ENCODE measurements around the gene RBM23. TPM values are rescaled to one million over a fixed set of nuclear protein-coding genes. Genes with fewer than 3 reads are reported as not detected.

Gene RBM23
- total RNA-seq, 4 donors from 2014 or later: 41.7 to 694 (median 368) TPM

DNA sequence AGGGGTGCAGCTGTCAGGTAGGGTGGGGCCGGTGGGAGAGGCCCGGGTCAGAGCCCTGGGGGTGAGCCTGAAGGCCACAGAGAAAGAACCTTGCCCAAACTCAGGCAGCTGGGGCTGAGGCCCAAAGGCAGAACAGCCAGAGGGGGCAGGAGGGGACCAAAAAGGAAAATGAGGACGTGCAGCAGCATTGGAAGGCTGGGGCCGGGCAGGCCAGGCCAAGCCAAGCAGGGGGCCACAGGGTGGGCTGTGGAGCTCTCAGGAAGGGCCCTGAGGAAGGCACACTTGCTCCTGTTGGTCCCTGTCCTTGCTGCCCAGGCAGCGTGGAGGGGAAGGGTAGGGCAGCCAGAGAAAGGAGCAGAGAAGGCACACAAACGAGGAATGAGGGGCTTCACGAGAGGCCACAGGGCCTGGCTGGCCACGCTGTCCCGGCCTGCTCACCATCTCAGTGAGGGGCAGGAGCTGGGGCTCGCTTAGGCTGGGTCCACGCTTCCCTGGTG lies 72.1 kb downstream of the RBM23 start:
- TF ChIP-seq, protein P1, sequence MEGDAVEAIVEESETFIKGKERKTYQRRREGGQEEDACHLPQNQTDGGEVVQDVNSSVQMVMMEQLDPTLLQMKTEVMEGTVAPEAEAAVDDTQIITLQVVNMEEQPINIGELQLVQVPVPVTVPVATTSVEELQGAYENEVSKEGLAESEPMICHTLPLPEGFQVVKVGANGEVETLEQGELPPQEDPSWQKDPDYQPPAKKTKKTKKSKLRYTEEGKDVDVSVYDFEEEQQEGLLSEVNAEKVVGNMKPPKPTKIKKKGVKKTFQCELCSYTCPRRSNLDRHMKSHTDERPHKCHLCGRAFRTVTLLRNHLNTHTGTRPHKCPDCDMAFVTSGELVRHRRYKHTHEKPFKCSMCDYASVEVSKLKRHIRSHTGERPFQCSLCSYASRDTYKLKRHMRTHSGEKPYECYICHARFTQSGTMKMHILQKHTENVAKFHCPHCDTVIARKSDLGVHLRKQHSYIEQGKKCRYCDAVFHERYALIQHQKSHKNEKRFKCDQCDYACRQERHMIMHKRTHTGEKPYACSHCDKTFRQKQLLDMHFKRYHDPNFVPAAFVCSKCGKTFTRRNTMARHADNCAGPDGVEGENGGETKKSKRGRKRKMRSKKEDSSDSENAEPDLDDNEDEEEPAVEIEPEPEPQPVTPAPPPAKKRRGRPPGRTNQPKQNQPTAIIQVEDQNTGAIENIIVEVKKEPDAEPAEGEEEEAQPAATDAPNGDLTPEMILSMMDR (IDR thresholded peaks at IDR 0.05; ENCODE audit: low read depth): no peak

DNA sequence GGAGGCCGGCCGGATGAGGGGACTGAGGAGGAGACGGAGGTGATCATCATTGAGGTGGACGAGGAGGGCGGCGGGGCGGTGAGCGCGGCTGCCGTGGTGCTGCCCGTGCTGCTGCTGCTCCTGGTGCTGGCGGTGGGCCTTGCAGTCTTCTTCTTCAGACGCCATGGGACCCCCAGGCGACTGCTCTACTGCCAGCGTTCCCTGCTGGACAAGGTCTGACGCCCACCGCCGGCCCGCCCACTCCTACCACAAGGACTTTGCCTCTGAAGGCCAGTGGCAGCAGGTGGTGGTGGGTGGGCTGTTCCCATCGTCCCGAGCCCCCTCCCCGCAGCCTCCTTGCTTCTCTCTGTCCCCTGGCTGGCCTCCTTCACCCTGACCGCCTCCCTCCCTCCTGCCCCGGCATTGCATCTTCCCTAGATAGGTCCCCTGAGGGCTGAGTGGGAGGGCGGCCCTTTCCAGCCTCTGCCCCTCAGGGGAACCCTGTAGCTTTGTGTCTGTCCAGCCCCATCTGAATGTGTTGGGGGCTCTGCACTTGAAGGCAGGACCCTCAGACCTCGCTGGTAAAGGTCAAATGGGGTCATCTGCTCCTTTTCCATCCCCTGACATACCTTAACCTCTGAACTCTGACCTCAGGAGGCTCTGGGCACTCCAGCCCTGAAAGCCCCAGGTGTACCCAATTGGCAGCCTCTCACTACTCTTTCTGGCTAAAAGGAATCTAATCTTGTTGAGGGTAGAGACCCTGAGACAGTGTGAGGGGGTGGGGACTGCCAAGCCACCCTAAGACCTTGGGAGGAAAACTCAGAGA lies 72.9 kb downstream of the RBM23 start:
- TF ChIP-seq, protein P1 (IDR thresholded peaks at IDR 0.05; ENCODE audit: low read depth): no peak

DNA sequence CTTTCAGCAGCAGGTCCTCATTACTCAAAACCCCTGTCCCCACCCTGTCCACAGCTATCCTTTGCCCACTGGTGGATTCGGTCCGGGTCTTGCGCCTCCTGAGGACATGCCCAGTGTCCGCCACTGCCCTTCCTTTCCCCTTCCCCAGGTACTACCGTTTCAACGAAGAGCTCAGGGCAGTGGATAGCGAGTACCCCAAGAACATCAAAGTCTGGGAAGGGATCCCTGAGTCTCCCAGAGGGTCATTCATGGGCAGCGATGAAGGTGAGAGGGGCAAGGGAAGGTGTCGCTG lies 73.9 kb downstream of the RBM23 start:
- TF ChIP-seq, protein P1 (IDR thresholded peaks at IDR 0.05; ENCODE audit: low read depth): no peak

DNA sequence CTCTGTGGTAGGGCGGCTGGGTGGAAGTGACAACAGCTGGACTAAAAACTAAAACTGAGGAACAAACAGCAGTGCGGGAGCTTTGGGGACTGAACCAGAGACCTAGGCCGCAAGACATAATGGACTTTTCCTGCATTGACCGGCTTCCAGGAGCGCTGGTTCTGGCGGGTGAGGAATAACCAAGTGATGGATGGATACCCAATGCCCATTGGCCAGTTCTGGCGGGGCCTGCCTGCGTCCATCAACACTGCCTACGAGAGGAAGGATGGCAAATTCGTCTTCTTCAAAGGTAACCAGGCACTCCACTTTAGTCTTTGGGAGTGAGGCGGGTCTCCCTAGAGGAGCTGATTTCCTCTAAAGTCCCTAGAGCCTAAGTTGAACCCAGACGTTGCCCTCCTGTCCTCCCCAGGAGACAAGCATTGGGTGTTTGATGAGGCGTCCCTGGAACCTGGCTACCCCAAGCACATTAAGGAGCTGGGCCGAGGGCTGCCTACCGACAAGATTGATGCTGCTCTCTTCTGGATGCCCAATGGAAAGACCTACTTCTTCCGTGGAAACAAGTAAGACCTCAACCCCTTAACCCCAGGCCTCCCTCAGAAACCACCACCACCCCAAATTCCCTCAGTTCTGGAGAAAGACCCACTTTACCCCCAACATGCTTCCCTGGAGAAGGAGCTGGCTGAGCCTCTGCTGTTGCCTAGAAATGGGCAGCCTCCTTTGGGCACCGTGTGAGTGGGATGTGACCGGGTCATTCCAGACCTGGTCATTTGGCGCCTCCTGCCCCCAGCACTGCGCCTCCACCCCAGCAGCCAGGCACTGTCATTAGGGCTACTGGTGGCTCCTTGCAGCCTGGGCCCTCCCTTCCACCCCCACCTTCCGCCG lies 74.5 kb downstream of the RBM23 start:
- TF ChIP-seq, protein P1 (IDR thresholded peaks at IDR 0.05; ENCODE audit: low read depth): no peak

Small RNA genes lying within 50 kb of the gene (small RNA-seq; reads per million reads assigned to genes)
- gene RF00019: 0.49 reads per million

Other genes starting within 250 kb of the RBM23 start
- gene OXA1L, start 152.5 kb downstream of the RBM23 start, total RNA-seq: 100 to 1,000 TPM in 1 of 4 donors, 10 to 100 TPM in 3; 81.9 to 102 (median 87.5) TPM
- 100 to 1,000 TPM in 1 of 4 donors, 10 to 100 TPM in 3; 11.7 to 136 (median 44.0) TPM for gene SLC7A7, start 103.7 kb downstream of the RBM23 start, total RNA-seq
- gene MRPL52, start 89.3 kb downstream of the RBM23 start, total RNA-seq: 10 to 100 TPM; 13.9 to 55.6 (median 31.2) TPM
- gene MMP14, start 82.6 kb downstream of the RBM23 start, total RNA-seq: 100 to 1,000 TPM; 134 to 284 (median 217) TPM
- 10 to 100 TPM; 38.8 to 87.0 (median 80.8) TPM for gene LRP10, start 47.4 kb downstream of the RBM23 start, total RNA-seq
- 1 to 10 TPM in 1 of 4 donors, under 1 TPM in 1, not detected in 2; 0.34 to 1.5 TPM for gene REM2, start 35.9 kb downstream of the RBM23 start, total RNA-seq
- 10 to 100 TPM; 26.5 to 41.6 (median 35.1) TPM for gene PRMT5, start 10.2 kb upstream of the RBM23 start, total RNA-seq
- gene HAUS4, start 37.9 kb upstream of the RBM23 start, total RNA-seq: 10 to 100 TPM; 27.4 to 72.1 (median 66.7) TPM
- 1 to 10 TPM; 1.8 to 7.2 (median 4.7) TPM for gene AJUBA, start 63.4 kb upstream of the RBM23 start, total RNA-seq
- 10 to 100 TPM in 3 of 4 donors, 1 to 10 TPM in 1; 6.8 to 13.9 (median 12.3) TPM for gene C14orf93, start 91.0 kb upstream of the RBM23 start, total RNA-seq
- 100 to 1,000 TPM in 2 of 4 donors, 10 to 100 TPM in 2; 81.6 to 131 (median 104) TPM for gene PSMB5, start 115.8 kb upstream of the RBM23 start, total RNA-seq
- gene PSMB11, start 123.1 kb upstream of the RBM23 start, total RNA-seq: not detected
- gene CDH24, start 138.4 kb upstream of the RBM23 start, total RNA-seq: 1 to 10 TPM; 1.5 to 4.1 (median 1.8) TPM
- 100 to 1,000 TPM in 2 of 4 donors, 10 to 100 TPM in 2; 89.6 to 124 (median 109) TPM for gene ACIN1, start 176.0 kb upstream of the RBM23 start, total RNA-seq
- gene C14orf119, start 176.4 kb upstream of the RBM23 start, total RNA-seq: 10 to 100 TPM; 22.3 to 45.0 (median 41.7) TPM
- gene CIROP, start 185.8 kb upstream of the RBM23 start, total RNA-seq: not detected
- gene CEBPE, start 200.1 kb upstream of the RBM23 start, total RNA-seq: under 1 TPM in 1 of 4 donors, not detected in 3; 0.68 TPM